K562 treated with DMSO at 1 percent for 4 hours (cell line): ENCODE measurements around the gene IBTK. TPM values are rescaled to one million over a fixed set of nuclear protein-coding genes. Genes with fewer than 3 reads are reported as not detected.

Experiments used
- total RNA-seq: library from RNA; unstranded; fragments of 300-600 nt; gene quantifications from 2 replicates; pipeline ENCODE4 v1.2.3, GENCODE V29; 2022; ENCODE audit not compliant: insufficient read depth

Gene IBTK
- total RNA-seq, result 10.3 and 10.8 TPM in 2 replicates

GRCh38 chr6:82247505-82248272 lies at the start of gene IBTK:
Gene IBTK (minus strand): TSS chr6:82247744. CDS start chr6:82240486, 7,258 bp downstream.

Other genes with a start within 250 kb of the IBTK start
- 5.0 and 5.3 TPM in 2 replicates for gene TPBG, start 116.1 kb upstream of the IBTK start, total RNA-seq